Measurements from ENCODE around the gene CACNA1C.

The CACNA1C gene

DNA sequence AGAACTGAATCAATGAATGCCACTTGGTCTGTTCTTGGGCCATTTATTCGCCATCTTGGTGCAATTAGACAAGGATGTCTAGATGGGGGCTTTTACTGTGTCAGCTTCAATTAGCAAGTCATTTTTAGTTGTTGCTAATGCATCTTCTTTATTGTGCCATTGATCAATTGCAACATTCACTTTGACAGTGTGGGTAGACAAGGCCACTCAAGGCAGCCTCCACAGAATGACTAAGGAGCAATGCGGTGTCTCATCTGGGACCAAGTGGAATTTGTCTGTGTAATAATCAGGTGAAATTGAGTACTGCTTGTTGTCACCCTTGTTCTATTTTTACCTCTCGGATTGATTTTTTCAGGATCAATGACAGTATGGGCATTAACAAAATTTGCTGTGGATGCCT, 275.9 kb downstream of the CACNA1C start:
- no peak for DNase-seq

GRCh38 chr12:2329661-2330210, 276.9 kb downstream of the CACNA1C start:
- no peak for DNase-seq

GRCh38 chr12:2332236-2332635, 279.4 kb downstream of the CACNA1C start:
- DNase-seq, result no peak

GRCh38 chr12:2332947-2333346, 280.2 kb downstream of the CACNA1C start:
- no peak for DNase-seq

DNA sequence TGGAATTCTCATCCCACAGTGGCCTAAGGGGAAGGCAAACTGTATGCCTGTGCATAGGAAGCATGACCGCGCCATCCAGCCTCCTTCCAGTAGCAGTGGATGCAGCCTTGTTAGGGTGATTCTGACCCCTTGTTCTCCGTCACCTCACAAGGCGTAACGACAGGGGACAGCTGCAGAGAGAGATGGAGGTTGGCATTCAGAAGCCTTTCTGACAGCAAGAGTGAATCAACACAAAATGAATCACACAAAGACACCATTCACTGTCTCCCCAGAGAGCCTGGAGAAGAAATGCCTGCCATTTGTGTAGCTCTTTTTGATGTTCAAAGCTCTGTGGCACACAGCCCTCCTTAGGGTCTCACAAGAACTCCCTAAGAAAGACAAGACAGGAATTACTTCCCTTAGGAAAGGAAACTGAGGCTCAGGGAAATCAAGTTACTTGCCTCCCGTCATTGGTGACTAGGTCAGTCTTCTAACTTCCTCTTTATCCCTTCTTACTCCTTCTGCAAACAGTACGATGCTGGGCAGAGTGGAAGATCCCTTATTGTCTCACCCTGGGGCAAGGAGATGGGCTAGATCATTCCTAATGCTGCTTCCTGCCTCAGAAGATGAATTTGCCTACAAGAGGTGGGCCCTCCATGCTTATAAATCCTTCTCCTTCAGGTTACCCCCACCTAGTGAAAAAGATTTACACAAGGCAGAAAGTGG, 280.9 kb downstream of the CACNA1C start:
- no peak for DNase-seq

DNA sequence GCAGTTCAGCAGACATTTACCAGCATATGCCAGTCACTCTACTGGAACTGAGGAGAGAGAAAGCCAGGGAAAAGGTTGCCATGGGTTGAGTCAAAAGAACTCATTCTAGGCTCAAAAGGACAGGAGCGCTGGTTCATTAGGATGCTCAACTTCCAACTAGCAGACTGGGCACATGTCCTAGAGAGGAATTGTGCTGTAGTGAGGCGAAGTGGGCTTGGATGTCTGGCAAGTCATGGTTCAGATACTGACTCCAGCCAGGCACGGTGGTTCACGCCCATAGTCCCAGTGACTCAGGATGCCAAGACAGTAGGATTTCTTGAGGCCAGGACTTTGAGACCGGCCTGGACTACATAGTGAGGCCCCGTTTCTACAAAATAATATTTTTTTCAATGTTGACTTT, 281.5 kb downstream of the CACNA1C start:
- no peak for DNase-seq

- DNase-seq, result no peak
Measured at GRCh38 chr12:2334689-2335088, 281.9 kb downstream of the CACNA1C start.

DNA sequence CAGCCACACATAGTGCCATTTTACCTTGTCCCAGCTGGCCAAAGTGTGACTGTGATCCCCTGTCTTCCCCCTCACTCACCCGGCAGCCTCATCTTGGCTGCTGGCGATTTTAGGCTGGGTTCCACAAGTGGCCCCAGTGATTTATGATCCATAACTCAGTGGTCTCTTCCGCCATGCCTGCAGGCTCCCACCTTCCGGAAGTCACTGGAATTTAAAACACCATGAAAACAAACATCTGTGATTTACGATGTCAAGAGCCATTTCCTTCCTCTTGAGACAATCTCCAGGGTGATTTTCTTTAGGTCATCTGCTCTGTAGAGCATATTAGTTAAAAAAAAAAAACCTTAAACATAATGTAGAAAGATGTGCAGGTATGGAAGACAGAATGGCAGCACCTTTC, 282.3 kb downstream of the CACNA1C start:
- no peak for DNase-seq

- no peak for DNase-seq
Measured at GRCh38 chr12:2335513-2335912, 282.7 kb downstream of the CACNA1C start.

DNA sequence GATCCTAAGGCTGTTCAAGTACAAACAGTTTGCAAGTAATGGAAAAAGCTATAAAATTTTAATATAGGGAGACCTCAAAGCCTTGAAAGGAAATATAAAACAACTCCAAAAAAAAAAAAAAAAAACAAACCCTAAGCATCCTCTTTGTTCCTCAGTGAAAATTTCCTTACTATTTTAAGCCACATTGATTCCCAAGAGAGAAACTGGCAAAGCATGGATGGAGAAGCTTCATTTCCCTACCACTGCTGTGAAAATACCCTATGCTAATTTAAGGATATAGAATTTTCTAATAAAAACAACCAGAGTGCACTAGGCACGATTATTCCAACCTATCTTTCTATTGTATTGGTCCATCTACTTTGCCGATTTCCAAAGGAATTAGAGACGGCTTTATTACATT, 283.1 kb downstream of the CACNA1C start:
- DNase-seq, result no peak

DNA sequence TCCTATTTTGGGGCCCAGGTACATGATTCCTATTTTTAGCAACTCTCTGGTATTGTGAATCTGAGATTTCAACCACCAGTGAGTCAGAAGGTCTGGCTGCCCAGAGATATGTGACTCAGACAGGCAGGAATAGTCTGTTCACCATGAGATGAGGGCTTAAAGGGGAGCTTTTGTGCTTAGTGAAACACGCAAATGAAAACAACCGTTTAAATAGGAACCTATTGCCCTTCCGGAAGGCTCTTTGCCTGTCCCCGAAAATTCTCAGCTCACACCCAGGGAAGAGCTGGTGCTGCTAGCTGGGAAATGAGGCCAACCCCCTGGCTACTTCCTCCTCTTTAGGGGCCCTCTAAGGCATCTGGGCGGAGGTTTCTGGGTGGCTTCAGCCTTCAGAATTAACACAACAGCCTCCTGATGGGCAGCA, 283.6 kb downstream of the CACNA1C start:
- DNase-seq, result no peak

DNA sequence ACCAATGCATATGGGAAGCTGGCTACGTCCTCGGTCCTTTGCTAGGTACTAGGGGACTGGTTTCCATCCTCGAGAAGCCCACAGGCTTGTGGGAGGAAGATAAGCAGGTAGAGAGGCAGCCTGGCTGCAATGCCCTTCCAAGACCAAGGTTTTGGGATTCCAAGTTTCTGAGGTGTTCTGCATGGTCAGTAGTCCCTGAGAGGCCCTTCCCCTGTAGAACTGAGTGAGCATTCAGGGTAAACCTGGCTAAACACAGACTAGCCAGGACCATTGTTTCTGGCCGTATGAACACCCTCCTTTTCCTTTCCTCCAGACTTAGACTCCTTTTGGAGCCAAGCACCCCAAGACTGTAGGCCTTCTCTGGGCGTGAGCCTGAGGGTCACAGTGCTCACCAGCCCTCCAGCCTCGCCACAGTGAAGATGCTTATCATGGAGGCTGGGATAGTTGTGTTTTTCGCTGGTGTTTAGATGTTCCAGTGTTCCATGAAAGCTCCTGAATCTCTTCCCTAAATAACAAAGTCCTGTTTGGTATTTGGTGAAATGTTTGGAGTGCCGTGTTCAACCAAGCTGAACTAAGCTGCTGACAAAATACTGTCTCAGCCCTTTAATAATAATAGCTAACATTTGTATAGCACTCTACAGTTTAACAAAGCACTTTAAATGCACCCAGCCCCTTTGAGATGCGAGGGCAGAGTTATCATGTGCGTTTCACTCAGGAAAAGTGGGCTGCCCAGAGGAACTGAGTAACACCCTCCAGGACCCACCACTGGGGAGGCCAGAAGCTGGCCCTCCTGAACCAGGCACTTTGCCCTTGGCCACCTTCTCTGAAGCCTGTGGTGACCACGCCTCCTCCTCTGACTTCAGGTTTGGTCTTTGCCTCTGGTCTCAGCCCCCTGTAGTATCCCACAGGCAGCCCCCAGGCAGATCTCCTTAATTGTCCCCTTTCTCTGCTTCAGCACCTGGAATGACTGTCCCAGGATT, 284.5 kb downstream of the CACNA1C start:
- no peak for DNase-seq

- no peak for DNase-seq
Measured at GRCh38 chr12:2338381-2338780, 285.6 kb downstream of the CACNA1C start.

- DNase-seq, result no peak
Measured at GRCh38 chr12:2338991-2339431, 286.2 kb downstream of the CACNA1C start.

DNA sequence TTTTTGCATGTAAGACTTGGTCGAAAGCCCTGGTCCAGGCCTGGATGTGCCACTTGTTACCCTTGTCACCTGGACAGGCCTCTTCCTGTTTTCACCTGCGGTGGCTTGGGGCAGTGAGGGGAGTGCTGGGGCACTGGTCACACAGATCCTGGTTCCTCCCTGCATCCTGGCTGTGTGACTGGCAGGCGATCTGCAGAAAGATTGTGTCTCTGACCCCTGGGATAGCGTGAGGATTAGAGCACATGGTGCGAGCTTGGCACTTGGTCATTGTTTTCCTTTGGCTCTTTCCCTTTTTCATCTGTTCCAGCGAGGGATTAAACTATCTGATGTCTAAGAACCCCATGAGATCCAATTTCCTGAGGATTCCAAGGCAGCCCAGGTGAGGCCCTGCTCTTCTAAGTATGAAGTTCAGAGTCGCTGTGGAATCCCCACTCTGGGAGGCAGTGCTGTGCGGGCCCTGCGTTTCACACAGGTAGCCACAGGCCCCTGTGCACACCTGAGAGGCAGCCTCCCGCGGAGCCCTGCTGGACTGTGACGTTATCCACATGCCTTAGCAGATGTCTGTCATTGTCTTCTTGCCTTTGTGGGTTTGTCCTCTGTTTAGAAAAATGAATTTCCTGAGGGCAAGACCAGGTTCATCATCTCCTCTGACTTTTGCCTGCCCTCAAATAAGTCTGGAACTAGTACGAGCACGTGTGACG, 288.4 kb downstream of the CACNA1C start:
- no peak for DNase-seq

DNA sequence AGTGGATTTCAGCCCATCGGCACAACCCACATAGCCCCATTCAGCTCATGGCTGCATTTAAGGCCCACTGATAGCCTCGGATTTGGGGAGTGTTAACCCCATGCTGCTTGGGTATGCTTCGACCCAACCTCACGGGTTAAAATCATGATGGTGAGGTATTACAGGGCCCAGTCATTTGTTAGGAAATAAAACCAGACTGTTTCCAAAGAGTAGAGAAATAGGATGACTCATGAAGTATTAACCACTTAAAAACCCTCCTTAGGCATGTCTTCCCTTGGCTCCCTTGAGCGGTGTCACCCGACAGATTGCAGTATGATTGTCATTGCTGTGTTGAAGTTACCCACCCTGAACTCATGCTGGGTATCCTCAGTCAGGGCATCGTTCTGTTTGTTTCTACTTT, 289.1 kb downstream of the CACNA1C start:
- no peak for DNase-seq

DNA sequence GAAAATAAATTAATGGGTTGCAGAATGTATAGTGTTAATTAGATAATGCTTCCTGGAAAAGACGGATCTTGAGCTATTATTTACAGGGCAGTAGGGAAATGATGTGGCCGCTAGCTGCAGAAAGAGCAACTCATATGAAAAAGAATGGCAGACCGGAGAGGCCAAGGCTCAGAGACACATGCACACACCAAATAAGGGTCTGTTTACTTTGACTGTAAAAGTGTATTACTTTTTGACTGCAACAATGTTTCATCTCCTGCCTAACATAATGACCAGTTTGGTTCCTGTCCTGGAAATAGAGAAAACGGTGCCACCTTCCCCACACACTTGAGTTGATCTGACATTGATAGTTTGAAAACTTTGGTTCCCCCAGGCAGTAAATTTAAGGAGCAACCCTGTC, 290.9 kb downstream of the CACNA1C start:
- no peak for DNase-seq

- DNase-seq, result no peak
Measured at GRCh38 chr12:2344476-2344875, 291.7 kb downstream of the CACNA1C start.

DNA sequence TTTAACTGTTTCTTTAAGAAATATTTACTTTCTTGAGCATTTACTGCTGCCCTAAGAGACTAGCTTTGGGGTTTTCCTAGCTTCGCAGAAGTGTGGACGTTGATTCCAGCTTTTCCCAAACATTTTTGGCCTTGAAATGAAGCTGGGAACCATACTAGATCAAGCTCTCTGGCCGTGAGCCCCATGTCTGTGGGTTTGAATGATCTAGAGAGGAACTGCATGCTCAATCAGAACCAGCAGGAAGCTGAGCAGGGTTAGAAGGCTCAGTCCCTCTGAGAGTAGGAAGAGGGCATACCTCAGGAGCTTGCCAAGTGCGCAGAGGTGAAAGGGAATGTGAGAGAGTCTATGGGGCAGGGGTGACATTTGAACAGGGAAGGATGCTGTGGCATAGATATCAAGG, 292.1 kb downstream of the CACNA1C start:
- DNase-seq, result no peak

- DNase-seq, result no peak
Measured at GRCh38 chr12:2345902-2346301, 293.1 kb downstream of the CACNA1C start.

DNA sequence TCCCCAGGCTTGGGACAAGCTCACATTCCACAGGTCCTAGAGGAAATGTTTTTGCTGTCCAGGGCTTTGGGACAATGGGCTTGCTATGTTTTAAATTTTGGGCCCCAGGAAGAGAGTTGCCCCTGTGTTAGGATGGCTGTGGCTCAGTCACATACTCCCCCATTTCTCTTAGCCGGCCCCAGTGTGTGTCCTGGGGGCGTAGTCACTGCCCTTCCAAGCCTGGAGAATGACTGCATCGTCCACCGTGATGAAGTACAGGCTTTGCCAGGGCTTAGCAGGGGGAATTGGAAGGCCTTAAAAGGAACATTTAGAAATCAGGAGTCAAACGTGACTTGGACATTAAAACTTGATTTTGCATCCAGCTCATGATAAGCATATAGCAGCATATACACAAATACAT, 293.6 kb downstream of the CACNA1C start:
- no peak for DNase-seq

DNA sequence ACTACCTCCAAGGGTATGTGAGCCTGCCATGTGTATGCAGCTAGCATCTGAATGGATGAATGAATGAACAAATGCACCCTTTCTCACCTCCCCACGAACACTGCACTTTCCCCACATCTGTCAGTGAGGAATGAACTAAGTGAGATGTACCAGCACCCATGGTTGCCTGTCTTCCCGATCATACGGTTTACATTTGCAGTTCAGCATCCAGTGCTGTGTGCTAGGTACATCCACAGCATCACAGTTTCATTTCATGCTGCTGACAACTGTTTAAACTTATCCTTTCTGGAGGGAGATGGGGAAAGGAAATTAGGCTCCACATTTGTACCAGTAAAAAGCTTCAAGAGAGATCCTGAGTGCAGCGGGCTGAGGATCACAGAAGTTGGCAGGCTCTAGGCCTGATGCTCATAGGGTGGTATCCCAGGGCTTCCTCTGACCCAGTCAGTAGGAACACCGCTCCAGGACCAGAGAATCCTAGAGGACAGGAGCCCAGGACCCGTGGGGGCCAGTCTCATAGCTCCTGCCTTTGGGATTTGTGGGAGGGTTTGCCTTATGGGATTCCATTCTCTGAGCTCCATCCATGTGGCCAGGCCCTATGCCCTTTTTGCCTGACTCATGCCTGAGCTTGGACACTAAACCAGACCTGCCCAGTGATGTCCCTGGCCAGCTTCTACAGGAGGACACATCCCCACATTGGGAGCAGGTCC, 294.5 kb downstream of the CACNA1C start:
- DNase-seq, result no peak
